NCI-H146 (cell line): ENCODE results near the gene ASB15.
A peak's percentile ranks its signal among the peaks of the same experiment; 100 is the strongest.
"Not testable (repeated sequence)": the region's sequence is repeated elsewhere in the genome, so short reads cannot be mapped to it uniquely, and the experiment has no call there.

ENCODE experiments used
- DNase-seq: peaks from one replicate; lab custom pipeline; 2025; lab: John Stamatoyannopoulos, UW

ASB15 gene

DNA sequence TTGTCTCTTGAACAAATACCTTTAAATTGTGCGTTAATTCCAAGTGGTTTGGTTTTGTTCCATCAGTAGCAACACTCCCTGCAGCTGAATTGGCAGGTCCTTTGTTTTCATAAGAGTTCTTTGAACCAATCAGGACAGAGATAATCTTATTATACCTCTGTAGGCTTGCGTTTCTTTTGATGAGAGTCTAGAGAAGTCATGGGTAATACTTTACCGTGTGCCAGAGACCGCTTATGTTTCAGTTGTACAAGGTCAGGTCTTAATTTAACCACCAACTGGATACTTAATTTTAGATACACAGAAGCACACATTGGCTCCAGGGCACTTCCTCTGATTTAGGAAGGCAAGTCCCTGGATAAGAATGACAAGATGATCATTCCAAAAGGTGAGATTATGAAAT, at the start of gene ASB15:
ASB15 (plus strand) TSS at position 292 of the 400 bp plus-strand sequence. CDS start 12,682 bp downstream, outside the sequence.
- no peak for DNase-seq

DNA sequence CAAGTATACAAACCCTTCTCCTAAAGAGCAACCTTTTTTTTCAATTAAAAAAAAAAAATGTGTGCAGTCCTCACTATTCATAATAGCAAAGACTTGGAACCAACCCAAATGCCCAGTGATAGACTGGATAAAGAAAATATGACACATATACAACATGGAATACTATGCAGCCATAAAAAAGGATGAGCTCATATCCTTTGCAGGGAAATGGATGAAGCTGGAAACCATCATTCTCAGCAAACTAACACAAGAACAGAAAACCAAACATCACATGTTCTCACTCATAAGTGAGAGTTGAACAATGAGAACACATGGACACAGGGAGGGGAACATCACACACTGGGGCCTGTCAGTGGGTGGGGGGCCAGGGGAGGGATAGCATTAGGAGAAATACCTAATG, 49.5 kb upstream of the ASB15 start:
- DNase-seq = not testable (repeated sequence)

DNA sequence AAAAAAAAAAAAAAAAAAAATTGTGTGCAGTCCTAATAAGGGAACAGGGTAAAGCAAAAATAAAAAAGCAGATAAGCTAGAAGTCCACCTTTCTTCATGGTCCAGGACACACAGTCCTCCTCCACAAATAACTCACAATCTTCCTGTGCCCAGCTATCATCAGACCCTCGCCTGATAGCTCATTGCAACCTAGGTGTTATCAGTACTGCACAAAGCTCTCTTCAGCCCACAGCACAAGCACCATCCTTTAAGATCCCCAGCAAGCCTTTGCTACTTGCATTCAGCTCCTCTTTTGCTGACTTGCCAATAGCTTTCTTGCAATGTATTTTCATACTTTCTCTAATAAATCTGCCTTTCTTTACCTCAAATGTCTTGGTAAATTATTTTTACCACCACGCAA, 49.0 kb upstream of the ASB15 start:
- no peak for DNase-seq

GRCh38 chr7:123553159-123553558, 48.5 kb upstream of the ASB15 start:
- no peak for DNase-seq

- no peak for DNase-seq
Observed at GRCh38 chr7:123555484-123555883, 46.1 kb upstream of the ASB15 start.

DNA sequence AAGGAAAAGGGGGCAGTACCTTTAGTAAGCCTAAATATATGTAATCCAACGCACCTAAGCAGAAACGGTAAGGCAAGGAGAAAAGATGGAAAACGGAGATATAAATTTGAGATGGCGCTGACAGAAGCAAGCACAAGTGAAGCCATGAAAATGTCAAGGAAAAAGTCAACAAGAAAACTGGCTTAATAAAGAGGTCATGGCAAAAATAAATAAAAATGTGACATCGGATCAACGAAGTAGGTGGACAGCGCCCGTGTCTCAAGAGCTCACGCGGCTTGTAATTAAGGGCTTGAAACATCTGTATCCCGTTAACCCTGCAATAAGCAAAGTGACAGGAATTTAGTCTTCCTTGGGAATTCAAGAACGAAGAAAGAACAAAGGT, 44.6 kb upstream of the ASB15 start:
- DNase-seq = no peak

- DNase-seq = peak; percentile 99
Observed at GRCh38 chr7:123557398-123558288, 44.0 kb upstream of the ASB15 start, which contains the start of gene NDUFA5. Gene NDUFA5, minus strand, starts transcription at chr7:123557818. Its CDS starts 23 bp downstream, at chr7:123557795.

- DNase-seq = no peak
Observed at GRCh38 chr7:123558289-123558874, 43.2 kb upstream of the ASB15 start.

DNA sequence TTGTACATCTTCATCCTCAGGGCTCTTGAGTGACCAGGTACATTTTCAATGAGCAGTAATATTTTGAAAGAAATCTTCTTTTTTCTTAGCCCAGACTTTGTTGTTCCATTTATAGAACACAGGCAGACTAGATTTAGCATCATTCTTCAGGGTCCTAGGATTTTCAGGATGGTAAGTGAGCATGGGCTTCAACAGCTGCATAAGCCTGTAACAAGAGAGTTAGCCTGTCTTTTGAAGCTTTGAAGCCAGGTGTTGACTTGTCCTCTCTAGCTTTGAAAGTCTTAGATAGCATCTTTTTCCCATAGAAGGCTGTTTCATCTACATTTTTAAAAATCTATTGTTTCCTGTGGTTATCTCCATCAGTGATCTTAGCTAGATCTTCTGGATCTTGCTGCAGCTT, 39.5 kb upstream of the ASB15 start:
- no peak for DNase-seq

DNA sequence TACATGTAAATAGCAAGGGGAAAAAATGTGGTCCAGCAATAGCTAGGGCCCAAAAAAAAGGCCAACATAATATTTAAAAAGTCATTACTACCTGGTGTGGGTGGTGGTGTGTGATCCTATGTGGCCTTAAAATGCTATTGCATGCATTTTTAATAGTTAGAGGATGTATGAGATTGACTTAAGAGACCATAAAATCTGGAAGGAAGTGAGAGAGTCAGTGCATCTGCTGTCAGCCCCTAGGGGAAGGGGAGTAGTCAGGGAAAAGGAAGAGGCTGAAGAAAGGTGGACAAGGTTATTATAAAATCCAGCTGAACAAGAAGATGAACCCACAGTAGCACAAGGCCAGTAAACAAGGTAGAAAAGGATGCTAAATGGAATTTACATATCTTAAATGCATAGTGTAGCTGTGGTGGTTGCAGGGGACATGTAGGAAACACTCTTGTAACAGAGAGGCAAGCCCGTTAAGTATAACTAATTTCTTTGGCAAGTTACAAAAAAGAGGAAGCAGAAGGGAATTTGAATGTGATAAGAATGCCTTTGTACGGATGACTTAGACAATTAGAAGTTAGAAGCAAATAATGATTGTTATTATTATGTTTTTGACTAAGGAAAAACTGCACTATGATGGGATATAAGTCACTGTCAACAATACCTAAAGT, 32.1 kb upstream of the ASB15 start:
- DNase-seq = no peak

GRCh38 chr7:123570390-123571182, 31.0 kb upstream of the ASB15 start:
- DNase-seq = peak; percentile 36

- DNase-seq = no peak
Observed at GRCh38 chr7:123571187-123571586, 30.4 kb upstream of the ASB15 start.

GRCh38 chr7:123571684-123572083, 29.9 kb upstream of the ASB15 start:
- no peak for DNase-seq

- no peak for DNase-seq
Observed at GRCh38 chr7:123573341-123573740, 28.3 kb upstream of the ASB15 start.

GRCh38 chr7:123573896-123574467, 27.6 kb upstream of the ASB15 start:
- no peak for DNase-seq

DNA sequence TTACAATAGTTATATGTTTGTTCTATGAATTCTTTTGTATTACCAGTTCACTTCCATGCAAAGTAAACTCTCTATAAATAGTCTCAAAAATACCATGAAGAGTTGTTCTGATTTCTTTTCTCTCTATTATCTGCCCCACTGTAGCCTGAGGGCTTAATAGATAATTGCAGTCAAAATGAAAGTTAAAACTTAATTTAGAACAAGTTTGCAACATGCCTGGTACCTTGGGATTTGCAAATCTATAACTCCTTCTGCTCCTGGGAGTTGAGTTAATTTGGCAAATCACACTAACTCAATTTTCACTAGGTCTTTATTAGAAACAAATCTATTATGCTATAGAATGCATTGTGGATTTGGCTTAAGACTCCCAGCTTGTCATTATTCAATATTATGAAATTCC, 22.2 kb upstream of the ASB15 start:
- no peak for DNase-seq

DNA sequence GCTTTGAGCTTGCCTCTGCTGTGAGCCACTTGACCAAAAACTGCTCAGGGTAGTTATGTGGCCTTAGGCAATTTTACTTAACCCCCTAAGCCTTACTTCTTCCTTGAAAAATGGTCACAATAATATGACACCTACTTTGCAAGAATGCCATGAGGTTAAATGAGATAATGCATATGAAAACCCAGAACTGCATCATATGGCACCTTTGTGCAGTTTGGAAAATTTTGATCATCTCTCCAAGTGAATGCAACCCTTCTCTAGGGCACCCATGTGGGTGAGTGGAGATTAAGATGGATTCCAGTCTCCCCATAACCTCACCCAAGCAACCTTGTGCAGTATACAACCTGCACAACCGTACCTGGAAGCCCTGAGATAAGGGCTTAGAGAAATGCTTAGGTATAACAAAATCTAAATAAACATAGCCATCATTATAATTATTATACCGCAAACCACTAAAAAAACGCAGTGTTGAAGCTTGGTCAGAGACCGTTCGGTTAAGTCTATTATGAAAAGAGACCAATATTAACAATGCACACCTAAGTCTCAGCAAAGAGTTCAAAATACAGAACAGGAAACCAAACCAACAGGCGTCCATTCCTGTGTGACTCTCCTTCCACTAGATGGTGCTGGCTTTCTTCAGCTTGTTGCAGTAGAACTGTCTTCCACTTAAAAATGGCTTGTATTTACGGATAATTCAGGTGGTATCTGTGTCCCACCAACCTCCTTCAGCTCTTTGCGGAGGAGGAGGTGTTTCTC, 21.0 kb upstream of the ASB15 start:
- DNase-seq = peak; percentile 78

DNA sequence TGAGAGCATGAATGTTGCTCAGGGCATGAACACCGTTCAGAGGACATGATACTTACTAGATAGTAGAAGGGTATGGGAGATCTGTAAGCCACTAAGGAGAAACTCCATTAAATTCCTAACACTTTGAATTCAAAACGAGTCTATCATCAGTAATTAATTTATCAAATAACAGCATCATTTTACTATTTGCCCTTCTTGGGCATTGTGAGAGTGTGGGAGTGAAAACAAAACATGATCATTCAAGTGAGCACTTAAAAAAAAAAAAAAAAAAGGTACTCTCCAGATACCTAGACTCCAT, 20.5 kb upstream of the ASB15 start:
- no peak for DNase-seq

GRCh38 chr7:123583821-123584220, 17.8 kb upstream of the ASB15 start:
- DNase-seq = no peak

GRCh38 chr7:123588376-123588775, 13.2 kb upstream of the ASB15 start:
- no peak for DNase-seq

GRCh38 chr7:123594813-123595241, 6.8 kb upstream of the ASB15 start:
- peak; percentile 94 for DNase-seq
